ENCODE data around the gene ADGRG3.

Gene ADGRG3

GRCh38 chr16:57700781-57701551, 32.9 kb downstream of the ADGRG3 start (continued):
- TF ChIP-seq ARNTL (CRISPR knock-in tag; IDR thresholded peaks at IDR 0.05; ENCODE audit: borderline replicate concordance, low read depth) (no peak), SNAI2 (CRISPR knock-in tag; IDR thresholded peaks at IDR 0.05) (no peak), ZFP30 (CRISPR knock-in tag; IDR thresholded peaks at IDR 0.05) (no peak), TOX (CRISPR knock-in tag; IDR thresholded peaks at IDR 0.05; ENCODE audit: borderline replicate concordance) (no peak), PPARA (CRISPR knock-in tag; IDR thresholded peaks at IDR 0.05; ENCODE audit: borderline replicate concordance) (no peak), GLIS3 (CRISPR knock-in tag; IDR thresholded peaks at IDR 0.05) (no peak)

- no peak for TF ChIP-seq PPARA (CRISPR knock-in tag; IDR thresholded peaks at IDR 0.05; ENCODE audit: borderline replicate concordance)
- TF ChIP-seq RARB (CRISPR knock-in tag; IDR thresholded peaks at IDR 0.05) = no peak
- TF ChIP-seq TOX (CRISPR knock-in tag; IDR thresholded peaks at IDR 0.05; ENCODE audit: borderline replicate concordance) = no peak
- no peak for ATAC-seq
Observed at GRCh38 chr16:57701759-57702371, 33.8 kb downstream of the ADGRG3 start.

GRCh38 chr16:57703416-57704010, 35.4 kb downstream of the ADGRG3 start:
- no peak for ATAC-seq
- no peak for TF ChIP-seq PATZ1 (CRISPR knock-in tag; IDR thresholded peaks at IDR 0.05; ENCODE audit: borderline replicate concordance)
- no peak for TF ChIP-seq ISL1 (CRISPR knock-in tag; IDR thresholded peaks at IDR 0.05)
- TF ChIP-seq SNAI2 (CRISPR knock-in tag; IDR thresholded peaks at IDR 0.05) = no peak
- no peak for TF ChIP-seq BACH2 (CRISPR knock-in tag; IDR thresholded peaks at IDR 0.05; ENCODE audit: borderline replicate concordance)
- no peak for TF ChIP-seq PPARA (CRISPR knock-in tag; IDR thresholded peaks at IDR 0.05; ENCODE audit: borderline replicate concordance)
- no peak for TF ChIP-seq ZFP3 (CRISPR knock-in tag; IDR thresholded peaks at IDR 0.05)
- TF ChIP-seq TOX (CRISPR knock-in tag; IDR thresholded peaks at IDR 0.05; ENCODE audit: borderline replicate concordance) = no peak
- TF ChIP-seq ZC3H10 (CRISPR knock-in tag; IDR thresholded peaks at IDR 0.05) = no peak
- no peak for TF ChIP-seq POU6F1 (CRISPR knock-in tag; IDR thresholded peaks at IDR 0.05; ENCODE audit: borderline replicate concordance, low read depth)
- TF ChIP-seq CSRNP3 (CRISPR knock-in tag; IDR thresholded peaks at IDR 0.05) = no peak
- no peak for TF ChIP-seq ZNF8 (CRISPR knock-in tag; IDR thresholded peaks at IDR 0.05)

GRCh38 chr16:57704011-57704904, 36.2 kb downstream of the ADGRG3 start:
- no peak for ATAC-seq
- no peak for TF ChIP-seq POU6F1 (CRISPR knock-in tag; IDR thresholded peaks at IDR 0.05; ENCODE audit: borderline replicate concordance, low read depth)
- TF ChIP-seq ZNF565 (CRISPR knock-in tag; conservative IDR thresholded peaks at IDR 0.05; ENCODE audit: low read depth) = no peak
